SU-DHL-6 (cell line): ENCODE measurements around the gene DPH2.

ENCODE experiments used
- CTCF ChIP-seq: fragments of 200-600 bp; sonication (generic); IDR thresholded peaks from one replicate; pipeline ENCODE4 v1.5.1; 2017; ENCODE audit warnings: antibody characterized with exemption, mild to moderate bottlenecking, low read length, moderate library complexity; ENCODE audit not compliant: insufficient read depth, poor library complexity, severe bottlenecking
- EZH2phosphoT487 ChIP-seq: fragments of 200-600 bp; sonication (generic), shearing (Covaris generic); conservative IDR thresholded peaks from 2 replicates; pipeline ENCODE4 v1.6.1; 2018; ENCODE audit warnings: mild to moderate bottlenecking, antibody characterized with exemption, low read length, moderate library complexity, mixed read lengths

GRCh38 chr1:43991200-43991475 lies 21.3 kb downstream of the DPH2 start:
- TF ChIP-seq CTCF (no peak), EZH2phosphoT487 (no peak)
